GM12801 (cell line): ENCODE measurements around the gene SLAMF1.

ENCODE experiments used
- TF ChIP-seq, protein P1 (sequence below): IDR thresholded peaks from one replicate; pipeline ENCODE4 v1.5.1; 2011; ENCODE audit warnings: control low read depth; ENCODE audit not compliant: insufficient read length; ENCODE audit errors: extremely low read depth

Gene SLAMF1

GRCh38 chr1:160597051-160597450 lies 49.8 kb downstream of the SLAMF1 start:
- TF ChIP-seq, protein P1, sequence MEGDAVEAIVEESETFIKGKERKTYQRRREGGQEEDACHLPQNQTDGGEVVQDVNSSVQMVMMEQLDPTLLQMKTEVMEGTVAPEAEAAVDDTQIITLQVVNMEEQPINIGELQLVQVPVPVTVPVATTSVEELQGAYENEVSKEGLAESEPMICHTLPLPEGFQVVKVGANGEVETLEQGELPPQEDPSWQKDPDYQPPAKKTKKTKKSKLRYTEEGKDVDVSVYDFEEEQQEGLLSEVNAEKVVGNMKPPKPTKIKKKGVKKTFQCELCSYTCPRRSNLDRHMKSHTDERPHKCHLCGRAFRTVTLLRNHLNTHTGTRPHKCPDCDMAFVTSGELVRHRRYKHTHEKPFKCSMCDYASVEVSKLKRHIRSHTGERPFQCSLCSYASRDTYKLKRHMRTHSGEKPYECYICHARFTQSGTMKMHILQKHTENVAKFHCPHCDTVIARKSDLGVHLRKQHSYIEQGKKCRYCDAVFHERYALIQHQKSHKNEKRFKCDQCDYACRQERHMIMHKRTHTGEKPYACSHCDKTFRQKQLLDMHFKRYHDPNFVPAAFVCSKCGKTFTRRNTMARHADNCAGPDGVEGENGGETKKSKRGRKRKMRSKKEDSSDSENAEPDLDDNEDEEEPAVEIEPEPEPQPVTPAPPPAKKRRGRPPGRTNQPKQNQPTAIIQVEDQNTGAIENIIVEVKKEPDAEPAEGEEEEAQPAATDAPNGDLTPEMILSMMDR: no peak

GRCh38 chr1:160590488-160590887 lies 56.4 kb downstream of the SLAMF1 start:
- TF ChIP-seq, protein P1: no peak

- TF ChIP-seq, protein P1: no peak
Measured at GRCh38 chr1:160588468-160588867, 58.4 kb downstream of the SLAMF1 start.

DNA sequence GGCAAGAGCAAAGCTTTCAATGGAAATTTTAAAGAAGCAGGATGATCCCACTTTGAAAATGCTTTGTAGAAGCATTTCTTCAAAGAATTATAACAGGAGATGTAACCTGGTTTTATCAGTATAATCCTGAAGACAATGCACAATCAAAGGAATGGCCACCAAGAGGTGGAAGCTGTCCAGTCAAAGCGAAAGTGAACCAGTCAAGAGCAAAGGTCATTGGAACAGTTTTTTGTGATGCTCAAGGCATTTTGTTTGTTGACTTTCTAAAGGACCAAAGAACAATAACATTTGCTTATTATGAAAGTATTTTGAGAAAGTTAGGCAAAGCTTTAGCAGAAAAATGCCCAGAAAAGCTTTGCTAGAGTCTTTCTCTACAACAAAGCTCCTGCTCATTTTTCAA lies 62.1 kb downstream of the SLAMF1 start:
- TF ChIP-seq, protein P1: no peak

DNA sequence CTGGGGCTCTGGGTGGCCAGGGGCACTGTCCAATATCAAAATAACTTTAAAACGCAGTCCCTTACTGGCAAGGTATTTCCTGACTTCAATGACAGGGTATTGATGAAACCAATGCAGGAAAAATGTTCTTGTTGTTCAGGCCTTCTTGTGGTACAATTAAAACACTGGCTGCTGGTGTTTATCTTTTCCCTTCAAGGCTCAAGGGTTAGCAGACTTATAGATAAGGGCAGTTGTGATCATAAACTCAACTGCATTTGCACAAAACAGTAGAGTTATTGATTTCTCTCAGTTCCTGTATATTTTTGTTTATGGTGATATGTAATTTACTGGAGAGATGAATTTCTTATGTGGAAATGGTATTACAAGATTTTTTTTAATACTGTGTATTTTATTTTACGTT lies 64.9 kb downstream of the SLAMF1 start:
- TF ChIP-seq, protein P1: no peak

GRCh38 chr1:160580221-160580812 lies 66.5 kb downstream of the SLAMF1 start:
- TF ChIP-seq, protein P1: no peak

DNA sequence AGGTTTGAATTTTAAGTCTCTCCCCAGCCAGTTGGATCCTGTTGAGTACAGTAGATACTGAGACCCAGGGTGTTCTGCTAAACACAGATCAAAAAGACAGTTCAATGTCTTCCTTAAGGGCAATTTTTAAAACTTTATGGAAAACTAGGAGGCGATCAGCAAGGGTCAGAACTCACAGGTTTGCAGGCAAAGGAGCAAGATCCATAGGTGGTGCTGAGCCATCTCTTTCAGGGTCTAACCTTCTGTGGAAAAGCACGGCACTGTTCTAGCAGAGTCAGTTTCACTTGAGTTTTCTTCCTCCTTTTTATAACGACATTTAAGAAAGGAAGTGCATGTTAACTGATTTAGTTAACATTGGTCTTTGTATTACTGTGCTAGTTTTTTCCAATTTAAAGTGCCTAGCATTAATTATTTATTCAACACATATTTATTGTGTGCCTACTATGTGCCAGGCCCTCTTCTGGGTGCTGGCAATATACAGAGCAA lies 67.6 kb downstream of the SLAMF1 start, which contains the start of gene CD84:
CD84 (minus strand) TSS at position 281 of the 486 bp plus-strand sequence; CDS start at position 222, 59 bp downstream.
- TF ChIP-seq, protein P1: no peak
